ENCODE measurements around the gene MRAP2.
"Not testable (repeated sequence)": the region's sequence is repeated elsewhere in the genome, so short reads cannot be mapped to it uniquely, and the experiment has no call there.

GRCh38 chr6:84111351-84111750 lies 77.8 kb downstream of the MRAP2 start:
- TF ChIP-seq EZH2phosphoT487 (IDR thresholded peaks at IDR 0.05; ENCODE audit: unreplicated experiment); CREB1 (CRISPR knock-in tag; IDR thresholded peaks at IDR 0.05; ENCODE audit: low read depth); POLR2AphosphoS5 (IDR thresholded peaks at IDR 0.05; ENCODE audit: low read depth); EZH2 (IDR thresholded peaks at IDR 0.05; ENCODE audit: low read depth, unreplicated experiment); JUNB (IDR thresholded peaks at IDR 0.05; ENCODE audit: unreplicated experiment): not testable (repeated sequence)
- TF ChIP-seq, protein P1, sequence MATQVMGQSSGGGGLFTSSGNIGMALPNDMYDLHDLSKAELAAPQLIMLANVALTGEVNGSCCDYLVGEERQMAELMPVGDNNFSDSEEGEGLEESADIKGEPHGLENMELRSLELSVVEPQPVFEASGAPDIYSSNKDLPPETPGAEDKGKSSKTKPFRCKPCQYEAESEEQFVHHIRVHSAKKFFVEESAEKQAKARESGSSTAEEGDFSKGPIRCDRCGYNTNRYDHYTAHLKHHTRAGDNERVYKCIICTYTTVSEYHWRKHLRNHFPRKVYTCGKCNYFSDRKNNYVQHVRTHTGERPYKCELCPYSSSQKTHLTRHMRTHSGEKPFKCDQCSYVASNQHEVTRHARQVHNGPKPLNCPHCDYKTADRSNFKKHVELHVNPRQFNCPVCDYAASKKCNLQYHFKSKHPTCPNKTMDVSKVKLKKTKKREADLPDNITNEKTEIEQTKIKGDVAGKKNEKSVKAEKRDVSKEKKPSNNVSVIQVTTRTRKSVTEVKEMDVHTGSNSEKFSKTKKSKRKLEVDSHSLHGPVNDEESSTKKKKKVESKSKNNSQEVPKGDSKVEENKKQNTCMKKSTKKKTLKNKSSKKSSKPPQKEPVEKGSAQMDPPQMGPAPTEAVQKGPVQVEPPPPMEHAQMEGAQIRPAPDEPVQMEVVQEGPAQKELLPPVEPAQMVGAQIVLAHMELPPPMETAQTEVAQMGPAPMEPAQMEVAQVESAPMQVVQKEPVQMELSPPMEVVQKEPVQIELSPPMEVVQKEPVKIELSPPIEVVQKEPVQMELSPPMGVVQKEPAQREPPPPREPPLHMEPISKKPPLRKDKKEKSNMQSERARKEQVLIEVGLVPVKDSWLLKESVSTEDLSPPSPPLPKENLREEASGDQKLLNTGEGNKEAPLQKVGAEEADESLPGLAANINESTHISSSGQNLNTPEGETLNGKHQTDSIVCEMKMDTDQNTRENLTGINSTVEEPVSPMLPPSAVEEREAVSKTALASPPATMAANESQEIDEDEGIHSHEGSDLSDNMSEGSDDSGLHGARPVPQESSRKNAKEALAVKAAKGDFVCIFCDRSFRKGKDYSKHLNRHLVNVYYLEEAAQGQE (IDR thresholded peaks at IDR 0.05; ENCODE audit: unreplicated experiment), result not testable (repeated sequence)
- TF ChIP-seq, protein P2, sequence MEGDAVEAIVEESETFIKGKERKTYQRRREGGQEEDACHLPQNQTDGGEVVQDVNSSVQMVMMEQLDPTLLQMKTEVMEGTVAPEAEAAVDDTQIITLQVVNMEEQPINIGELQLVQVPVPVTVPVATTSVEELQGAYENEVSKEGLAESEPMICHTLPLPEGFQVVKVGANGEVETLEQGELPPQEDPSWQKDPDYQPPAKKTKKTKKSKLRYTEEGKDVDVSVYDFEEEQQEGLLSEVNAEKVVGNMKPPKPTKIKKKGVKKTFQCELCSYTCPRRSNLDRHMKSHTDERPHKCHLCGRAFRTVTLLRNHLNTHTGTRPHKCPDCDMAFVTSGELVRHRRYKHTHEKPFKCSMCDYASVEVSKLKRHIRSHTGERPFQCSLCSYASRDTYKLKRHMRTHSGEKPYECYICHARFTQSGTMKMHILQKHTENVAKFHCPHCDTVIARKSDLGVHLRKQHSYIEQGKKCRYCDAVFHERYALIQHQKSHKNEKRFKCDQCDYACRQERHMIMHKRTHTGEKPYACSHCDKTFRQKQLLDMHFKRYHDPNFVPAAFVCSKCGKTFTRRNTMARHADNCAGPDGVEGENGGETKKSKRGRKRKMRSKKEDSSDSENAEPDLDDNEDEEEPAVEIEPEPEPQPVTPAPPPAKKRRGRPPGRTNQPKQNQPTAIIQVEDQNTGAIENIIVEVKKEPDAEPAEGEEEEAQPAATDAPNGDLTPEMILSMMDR (conservative IDR thresholded peaks at IDR 0.05; ENCODE audit: low read depth in 2 of 2), result not testable (repeated sequence)

All from GM23338 (cell line).